Progenitor cell of endocrine pancreas (in vitro differentiated cells): ENCODE results near the gene USP11. TPM values are rescaled to one million over a fixed set of nuclear protein-coding genes. Genes with fewer than 3 reads are reported as not detected.
A peak's percentile ranks its signal among the peaks of the same experiment; 100 is the strongest.

Source experiments
- DNase-seq: peaks from one replicate; pipeline ENCODE4 v3.0.0; 2021; ENCODE audit warnings: low spot score; ENCODE audit not compliant: unreplicated experiment
- H3K27ac Mint-ChIP-seq: 2 replicates; pipeline ENCODE4 v1.8.0; 2021; ENCODE audit warnings: mild to moderate bottlenecking, moderate library complexity, mixed read lengths
- H3K27me3 Mint-ChIP-seq: 2 replicates; pipeline ENCODE4 v1.8.0; 2021; ENCODE audit warnings: mixed read lengths
- H3K36me3 Mint-ChIP-seq: 2 replicates; pipeline ENCODE4 v1.8.0; 2022; ENCODE audit warnings: mixed read lengths; ENCODE audit not compliant: insufficient read depth
- H3K4me1 Mint-ChIP-seq: 2 replicates; pipeline ENCODE4 v1.8.0; 2021; ENCODE audit warnings: low read depth, mixed read lengths
- H3K4me3 Mint-ChIP-seq: 2 replicates; pipeline ENCODE4 v1.8.0; 2021; ENCODE audit warnings: low read depth, mild to moderate bottlenecking, moderate library complexity, mixed read lengths
- H3K9me3 Mint-ChIP-seq: 2 replicates; pipeline ENCODE4 v1.8.0; 2021; ENCODE audit warnings: low read depth, mixed read lengths
- total RNA-seq: library from RNA; stranded (reverse); gene quantifications from 2 replicates; pipeline ENCODE4 v1.2.1, GENCODE V29; 2021
- TF ChIP-seq, protein P1 (sequence below): fragments of 200-600 bp; sonication (generic); IDR thresholded peaks from one replicate; pipeline ENCODE4 v1.5.0; 2021; ENCODE audit warnings: antibody characterized with exemption, mild to moderate bottlenecking; ENCODE audit not compliant: unreplicated experiment

USP11 gene
- total RNA-seq, 1 donor from 2014 or later = 267 TPM

DNA sequence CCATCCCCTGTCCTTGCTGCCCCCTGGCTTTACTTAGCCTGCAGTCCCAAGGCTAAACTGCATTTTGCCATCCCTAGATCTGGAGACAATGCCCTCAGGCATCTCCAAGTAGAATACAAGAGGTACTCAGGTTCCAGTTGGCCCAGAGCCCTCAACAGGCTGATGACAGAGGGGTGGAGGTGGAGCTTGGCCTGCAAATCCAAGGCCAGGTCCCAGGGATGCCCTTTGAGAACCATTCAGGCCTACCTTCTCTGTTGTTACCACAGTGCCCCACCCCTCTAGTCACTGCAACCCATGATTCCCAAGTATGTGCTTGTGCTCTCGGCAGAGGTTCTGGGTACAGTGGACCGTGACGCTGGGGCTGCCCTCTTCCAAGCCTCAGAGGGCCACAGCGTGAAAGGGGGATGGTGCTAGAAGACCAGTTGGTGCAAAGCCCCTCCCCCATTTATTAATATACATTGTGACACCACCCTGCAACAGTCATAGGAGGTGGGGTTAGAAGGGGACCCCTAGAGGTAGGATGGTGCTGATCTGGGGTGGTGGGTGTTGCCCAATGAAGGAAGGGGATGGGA, 45.6 kb upstream of the USP11 start:
- no peaks in the 10 kb centered on the region for H3K4me1 Mint-ChIP-seq
- no peak overlapping the region for H3K27ac Mint-ChIP-seq
- TF ChIP-seq, protein P1, sequence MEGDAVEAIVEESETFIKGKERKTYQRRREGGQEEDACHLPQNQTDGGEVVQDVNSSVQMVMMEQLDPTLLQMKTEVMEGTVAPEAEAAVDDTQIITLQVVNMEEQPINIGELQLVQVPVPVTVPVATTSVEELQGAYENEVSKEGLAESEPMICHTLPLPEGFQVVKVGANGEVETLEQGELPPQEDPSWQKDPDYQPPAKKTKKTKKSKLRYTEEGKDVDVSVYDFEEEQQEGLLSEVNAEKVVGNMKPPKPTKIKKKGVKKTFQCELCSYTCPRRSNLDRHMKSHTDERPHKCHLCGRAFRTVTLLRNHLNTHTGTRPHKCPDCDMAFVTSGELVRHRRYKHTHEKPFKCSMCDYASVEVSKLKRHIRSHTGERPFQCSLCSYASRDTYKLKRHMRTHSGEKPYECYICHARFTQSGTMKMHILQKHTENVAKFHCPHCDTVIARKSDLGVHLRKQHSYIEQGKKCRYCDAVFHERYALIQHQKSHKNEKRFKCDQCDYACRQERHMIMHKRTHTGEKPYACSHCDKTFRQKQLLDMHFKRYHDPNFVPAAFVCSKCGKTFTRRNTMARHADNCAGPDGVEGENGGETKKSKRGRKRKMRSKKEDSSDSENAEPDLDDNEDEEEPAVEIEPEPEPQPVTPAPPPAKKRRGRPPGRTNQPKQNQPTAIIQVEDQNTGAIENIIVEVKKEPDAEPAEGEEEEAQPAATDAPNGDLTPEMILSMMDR = no peak
- H3K9me3 Mint-ChIP-seq = peaks cover 2% of the 10 kb centered on the region
- no peaks in the 10 kb centered on the region for H3K27me3 Mint-ChIP-seq
- no peak for DNase-seq
- peaks cover 7% of the 10 kb centered on the region for H3K36me3 Mint-ChIP-seq
- H3K4me3 Mint-ChIP-seq = no peak overlapping the region

GRCh38 chrX:47189906-47190305, 42.9 kb upstream of the USP11 start:
- Mint-ChIP-seq H3K27me3 (no peaks in the 10 kb centered on the region), H3K27ac (no peak overlapping the region), H3K4me1 (peaks cover 10% of the 10 kb centered on the region), H3K4me3 (no peak overlapping the region), H3K9me3 (no peaks in the 10 kb centered on the region), H3K36me3 (peaks cover 7% of the 10 kb centered on the region)
- DNase-seq = no peak
- TF ChIP-seq, protein P1 = no peak

GRCh38 chrX:47190445-47191269, 42.2 kb upstream of the USP11 start:
- H3K27ac Mint-ChIP-seq = peak overlapping the region; percentile 67
- TF ChIP-seq, protein P1 = no peak

DNA sequence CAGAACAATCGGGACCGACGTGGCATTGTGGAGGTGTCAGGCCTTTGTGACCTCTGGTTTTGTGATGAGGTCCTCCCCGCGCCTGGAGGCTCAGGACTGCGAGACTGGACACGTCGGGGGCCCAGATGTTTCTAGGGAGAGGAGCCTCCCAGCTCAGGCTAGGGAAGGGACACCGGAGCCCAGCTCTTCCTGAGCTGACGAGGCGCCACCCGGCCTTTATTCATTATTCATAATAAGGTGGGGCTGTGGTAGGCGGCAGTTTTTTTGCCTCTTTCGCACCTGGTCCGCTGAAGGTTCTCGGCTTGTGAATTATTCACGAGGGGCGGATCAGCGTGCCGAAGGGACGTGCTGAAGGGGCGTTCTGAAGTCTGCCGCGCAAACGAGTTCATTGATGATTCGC, 41.5 kb upstream of the USP11 start:
- Mint-ChIP-seq H3K4me3 (peak overlapping the region; percentile 89), H3K9me3 (no peaks in the 10 kb centered on the region), H3K27me3 (no peaks in the 10 kb centered on the region), H3K4me1 (peaks cover 23% of the 10 kb centered on the region), H3K36me3 (peaks cover 11% of the 10 kb centered on the region), H3K27ac (peak overlapping the region; percentile 67)
- no peak for DNase-seq
- TF ChIP-seq, protein P1 = no peak

More at GRCh38 chrX:47190445-47191269, 42.2 kb upstream of the USP11 start:
- H3K36me3 Mint-ChIP-seq = peaks cover 7% of the 10 kb centered on the region
- no peaks in the 10 kb centered on the region for H3K27me3 Mint-ChIP-seq
- H3K9me3 Mint-ChIP-seq = no peaks in the 10 kb centered on the region
- H3K4me3 Mint-ChIP-seq = peak overlapping the region; percentile 89
- H3K4me1 Mint-ChIP-seq = peaks cover 16% of the 10 kb centered on the region
- peak; percentile 74 for DNase-seq

DNA sequence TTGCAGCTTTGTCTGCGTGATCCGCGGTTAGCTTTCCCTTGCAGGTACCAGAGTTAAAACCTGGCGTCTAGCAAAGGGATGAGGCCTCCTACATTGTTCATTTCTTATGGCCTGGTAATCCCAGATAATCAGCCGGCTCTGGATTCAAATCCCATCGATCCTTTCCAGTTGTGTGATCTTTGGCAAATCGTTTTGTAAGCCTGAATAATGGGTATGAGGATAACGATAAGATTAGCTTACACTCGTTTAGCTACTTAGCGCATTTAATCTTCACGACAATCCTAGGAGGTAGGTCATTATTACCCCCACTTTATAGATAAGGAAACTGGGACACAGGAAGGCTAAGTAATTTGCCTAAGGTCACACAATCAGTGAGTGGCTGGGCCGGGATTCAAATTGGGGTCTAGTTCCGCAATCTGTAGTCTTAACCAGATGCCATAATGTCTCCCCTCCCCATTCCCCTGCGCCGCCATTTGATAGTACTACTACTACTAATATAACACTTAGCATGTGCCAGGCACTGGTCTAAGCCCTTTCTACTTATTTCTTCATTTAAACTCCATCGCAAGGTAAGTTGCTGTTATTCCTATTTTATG, 40.9 kb upstream of the USP11 start:
- DNase-seq = no peak
- peak overlapping the region; percentile 89 for H3K4me3 Mint-ChIP-seq
- no peak overlapping the region for H3K27ac Mint-ChIP-seq
- H3K36me3 Mint-ChIP-seq = peaks cover 13% of the 10 kb centered on the region
- no peaks in the 10 kb centered on the region for H3K9me3 Mint-ChIP-seq
- H3K4me1 Mint-ChIP-seq = peaks cover 28% of the 10 kb centered on the region
- H3K27me3 Mint-ChIP-seq = no peaks in the 10 kb centered on the region
- TF ChIP-seq, protein P1 = no peak
